MM.1S (cell line): ENCODE data around the gene DNAJC6.

ENCODE experiments used
- DNase-seq: peaks from one replicate; pipeline ENCODE4 v3.0.0-alpha.2; 2015
- H2AFZ ChIP-seq: fragments of 300-600 bp; sonication (generic); 2 replicates; pipeline ENCODE4 v1.6.0; 2016; ENCODE audit warnings: antibody characterized with exemption, low read length
- H3F3A ChIP-seq: fragments of 300-600 bp; sonication (generic); 2 replicates; pipeline ENCODE4 v1.6.1; 2016; ENCODE audit warnings: mild to moderate bottlenecking, antibody characterized with exemption, low read length, moderate library complexity, mixed read lengths; ENCODE audit not compliant: insufficient read depth
- H3K27ac ChIP-seq: fragments of 300-600 bp; sonication (generic); 2 replicates; pipeline ENCODE4 v1.5.1; 2016; ENCODE audit warnings: mild to moderate bottlenecking, low read length
- H3K27me3 ChIP-seq: fragments of 300-600 bp; sonication (generic); replicated peaks from 2 replicates; pipeline ENCODE4 v1.6.0; 2016; ENCODE audit warnings: low read length; ENCODE audit not compliant: insufficient read depth
- H3K36me3 ChIP-seq: fragments of 300-600 bp; sonication (generic); replicated peaks from 2 replicates; pipeline ENCODE4 v1.6.1; 2016; ENCODE audit warnings: mild to moderate bottlenecking, low read length, mixed read lengths; ENCODE audit not compliant: insufficient read depth
- H3K4me1 ChIP-seq: fragments of 300-600 bp; sonication (generic); 2 replicates; pipeline ENCODE4 v1.6.1; 2016; ENCODE audit warnings: low read length, mixed read lengths
- H3K4me2 ChIP-seq: fragments of 300-600 bp; sonication (generic); 2 replicates; pipeline ENCODE4 v1.6.0; 2016; ENCODE audit warnings: low read depth, low read length
- H3K4me3 ChIP-seq: fragments of 300-600 bp; sonication (generic); 2 replicates; pipeline ENCODE4 v1.5.1; 2016; ENCODE audit warnings: low read length, mixed read lengths
- H3K79me2 ChIP-seq: fragments of 300-600 bp; sonication (generic); 2 replicates; pipeline ENCODE4 v1.6.1; 2016; ENCODE audit warnings: mixed run types, low read length, mixed read lengths
- H3K9ac ChIP-seq: fragments of 300-600 bp; sonication (generic); 2 replicates; pipeline ENCODE4 v1.6.1; 2016; ENCODE audit warnings: low read length, mixed read lengths
- H3K9me2 ChIP-seq: fragments of 300-600 bp; sonication (generic); replicated peaks from 2 replicates; pipeline ENCODE4 v1.6.1; 2016; ENCODE audit warnings: mild to moderate bottlenecking, low read length, mixed read lengths; ENCODE audit not compliant: insufficient read depth
- H3K9me3 ChIP-seq: fragments of 300-600 bp; sonication (generic); replicated peaks from 2 replicates; pipeline ENCODE4 v1.6.1; 2016; ENCODE audit warnings: mild to moderate bottlenecking, low read length, mixed read lengths; ENCODE audit not compliant: insufficient read depth
- H4K20me1 ChIP-seq: fragments of 300-600 bp; sonication (generic); 2 replicates; pipeline ENCODE4 v1.6.1; 2016; ENCODE audit warnings: mild to moderate bottlenecking, low read length, moderate library complexity, mixed read lengths; ENCODE audit not compliant: insufficient read depth
- EZH2 ChIP-seq: fragments of 300-600 bp; sonication (generic); optimal IDR thresholded peaks from 2 replicates; pipeline ENCODE3; 2017; ENCODE audit warnings: low read depth, mild to moderate bottlenecking, antibody characterized with exemption, low read length, mixed read lengths
- EZH2phosphoT487 ChIP-seq: fragments of 300-600 bp; sonication (generic); IDR thresholded peaks from 2 replicates; pipeline ENCODE4 v1.6.1; 2018; ENCODE audit warnings: antibody characterized with exemption, low read length
- TF ChIP-seq, protein P1 (sequence below): fragments of 300-600 bp; sonication (generic); IDR thresholded peaks from 2 replicates; pipeline ENCODE4 v1.5.1; 2016; ENCODE audit warnings: antibody characterized with exemption, low read length, mixed read lengths

Gene DNAJC6

DNA sequence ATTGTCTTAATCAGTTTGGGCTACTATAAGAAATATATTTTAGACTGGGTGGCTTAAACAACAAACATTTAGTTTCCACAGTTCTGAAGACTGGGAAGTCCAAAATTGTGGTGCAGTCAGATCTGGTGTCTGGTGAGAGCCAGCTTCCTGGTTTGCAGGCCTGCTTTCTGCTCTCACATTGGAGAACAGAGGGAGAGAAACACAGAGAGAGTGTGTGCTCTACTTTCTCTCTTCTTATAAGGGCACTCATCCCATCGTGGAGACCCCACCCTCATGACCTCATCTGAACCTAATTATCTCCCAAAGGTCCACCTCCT, 115.2 kb downstream of the DNAJC6 start:
- Histone ChIP-seq H3K9ac (no peak overlapping the region), H3K36me3 (no peaks in the 10 kb centered on the region), H3K9me2 (no peaks in the 10 kb centered on the region), H4K20me1 (no peaks in the 10 kb centered on the region), H3K79me2 (peaks cover 29% of the 10 kb centered on the region), H3K27ac (no peak overlapping the region), H3K4me1 (0 out of 2 replicates have a peak, but pooled peaks cover 4% of the 10 kb centered on the region), H3K4me3 (no peak overlapping the region), H3F3A (peaks cover 8% of the 10 kb centered on the region), H3K27me3 (no peaks in the 10 kb centered on the region), H2AFZ (no peak overlapping the region), H3K9me3 (no peaks in the 10 kb centered on the region), H3K4me2 (no peak overlapping the region)
- DNase-seq, result no peak
- TF ChIP-seq EZH2phosphoT487 (no peak), EZH2 (no peak)
- TF ChIP-seq, protein P1, sequence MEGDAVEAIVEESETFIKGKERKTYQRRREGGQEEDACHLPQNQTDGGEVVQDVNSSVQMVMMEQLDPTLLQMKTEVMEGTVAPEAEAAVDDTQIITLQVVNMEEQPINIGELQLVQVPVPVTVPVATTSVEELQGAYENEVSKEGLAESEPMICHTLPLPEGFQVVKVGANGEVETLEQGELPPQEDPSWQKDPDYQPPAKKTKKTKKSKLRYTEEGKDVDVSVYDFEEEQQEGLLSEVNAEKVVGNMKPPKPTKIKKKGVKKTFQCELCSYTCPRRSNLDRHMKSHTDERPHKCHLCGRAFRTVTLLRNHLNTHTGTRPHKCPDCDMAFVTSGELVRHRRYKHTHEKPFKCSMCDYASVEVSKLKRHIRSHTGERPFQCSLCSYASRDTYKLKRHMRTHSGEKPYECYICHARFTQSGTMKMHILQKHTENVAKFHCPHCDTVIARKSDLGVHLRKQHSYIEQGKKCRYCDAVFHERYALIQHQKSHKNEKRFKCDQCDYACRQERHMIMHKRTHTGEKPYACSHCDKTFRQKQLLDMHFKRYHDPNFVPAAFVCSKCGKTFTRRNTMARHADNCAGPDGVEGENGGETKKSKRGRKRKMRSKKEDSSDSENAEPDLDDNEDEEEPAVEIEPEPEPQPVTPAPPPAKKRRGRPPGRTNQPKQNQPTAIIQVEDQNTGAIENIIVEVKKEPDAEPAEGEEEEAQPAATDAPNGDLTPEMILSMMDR, result no peak

DNA sequence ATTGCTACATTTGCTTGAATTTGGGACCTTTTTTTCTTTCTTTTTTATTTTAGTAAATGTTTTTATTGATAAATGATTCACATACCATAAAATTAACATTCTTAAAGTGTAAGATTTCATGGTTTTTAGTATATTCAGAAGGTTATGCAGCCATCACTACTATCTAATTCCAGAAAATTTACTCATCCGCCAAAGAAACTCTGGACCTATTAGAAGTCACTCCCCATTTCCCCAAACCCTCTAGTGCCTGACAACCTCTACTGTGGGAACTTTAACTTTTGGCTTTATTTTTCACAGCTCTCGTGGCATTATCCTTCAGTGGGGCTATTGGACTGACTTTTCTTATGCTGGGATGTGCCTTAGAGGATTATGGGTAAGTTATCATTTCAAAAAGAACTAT, 115.7 kb downstream of the DNAJC6 start:
- peaks cover 29% of the 10 kb centered on the region for H3K79me2 ChIP-seq
- no peak overlapping the region for H3K4me3 ChIP-seq
- H3F3A ChIP-seq, result peaks cover 3% of the 10 kb centered on the region; the same call in 1 of the 2 replicates
- H3K27me3 ChIP-seq, result no peaks in the 10 kb centered on the region
- H3K4me1 ChIP-seq, result 0 out of 2 replicates have a peak, but pooled peaks cover 4% of the 10 kb centered on the region
- no peak for DNase-seq
- no peak overlapping the region for H3K9ac ChIP-seq
- H3K4me2 ChIP-seq, result no peak overlapping the region
- no peaks in the 10 kb centered on the region for H3K36me3 ChIP-seq
- no peaks in the 10 kb centered on the region for H4K20me1 ChIP-seq
- no peak overlapping the region for H2AFZ ChIP-seq
- H3K9me3 ChIP-seq, result no peaks in the 10 kb centered on the region
- no peaks in the 10 kb centered on the region for H3K9me2 ChIP-seq
- TF ChIP-seq EZH2phosphoT487 (no peak), EZH2 (no peak)
- TF ChIP-seq, protein P1, result no peak
- H3K27ac ChIP-seq, result no peak overlapping the region

DNA sequence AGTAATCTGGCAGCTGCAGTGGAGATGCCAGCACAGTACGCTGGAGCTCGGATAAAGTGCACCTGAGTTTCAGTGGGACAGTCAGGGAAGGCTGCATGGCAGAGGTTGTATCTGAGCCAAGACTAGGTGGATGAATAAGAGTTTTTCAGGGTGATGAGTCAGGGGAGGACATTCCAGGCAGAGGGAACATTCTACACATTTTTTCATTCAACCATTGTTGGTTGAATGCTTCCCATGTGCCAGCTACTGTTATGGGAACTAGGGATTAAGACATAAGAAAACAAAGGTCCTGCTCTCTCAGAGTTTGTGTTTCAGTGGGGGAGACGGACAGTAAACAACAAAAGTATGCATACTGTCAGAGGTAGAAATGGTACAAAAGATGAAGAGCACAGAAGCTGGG, 116.4 kb downstream of the DNAJC6 start:
- Histone ChIP-seq H3K79me2 (peaks cover 29% of the 10 kb centered on the region), H4K20me1 (no peaks in the 10 kb centered on the region), H3K4me1 (0 out of 2 replicates have a peak, but pooled peaks cover 4% of the 10 kb centered on the region), H3K4me2 (no peak overlapping the region), H2AFZ (no peak overlapping the region), H3K27ac (no peak overlapping the region), H3K9me3 (no peaks in the 10 kb centered on the region), H3K36me3 (no peaks in the 10 kb centered on the region), H3K4me3 (no peak overlapping the region), H3K9me2 (no peaks in the 10 kb centered on the region), H3F3A (0 out of 2 replicates have a peak, but pooled peaks cover 3% of the 10 kb centered on the region), H3K27me3 (no peaks in the 10 kb centered on the region), H3K9ac (no peak overlapping the region)
- no peak for TF ChIP-seq EZH2phosphoT487
- TF ChIP-seq, protein P1, result no peak
- TF ChIP-seq EZH2, result no peak
- no peak for DNase-seq
